ENCODE data around the gene SETBP1. TPM values are rescaled to one million over a fixed set of nuclear protein-coding genes. Genes with fewer than 3 reads are reported as not detected.

SETBP1 gene
- polyA plus RNA-seq, 1 donor, result 35.3 TPM

GRCh38 chr18:45112682-45113081 is 432.0 kb downstream of the SETBP1 start:
- DNase-seq, result no peak

GRCh38 chr18:45116116-45116515 is 435.4 kb downstream of the SETBP1 start:
- no peak for DNase-seq

Measured in left kidney (tissue), 2 donors.